Calu3 (cell line): ENCODE results near the gene NCKAP5. TPM values are rescaled to one million over a fixed set of nuclear protein-coding genes. Genes with fewer than 3 reads are reported as not detected.

Experiments used
- BruUV-seq: library from RNA; stranded (reverse); fragments of 400-500 nt; replicated peaks from 2 replicates; lab custom pipeline; 2021; lab: Mats Ljungman, UMichigan
- CTCF ChIA-PET: fragments of 300-600 bp; sonication (Branson Sonifier 250); formaldehyde crosslinking; loops from one replicate; lab custom pipeline; 2022; ENCODE audit warnings: antibody characterized with exemption; lab: Charles Lee
- DNase-seq: peaks from one replicate; pipeline ENCODE4 v3.0.0; 2022
- H3K27ac Mint-ChIP-seq: one replicate; pipeline ENCODE4 v1.8.0; 2022; ENCODE audit warnings: mixed read lengths; ENCODE audit not compliant: unreplicated experiment
- H3K27me3 Mint-ChIP-seq: one replicate; pipeline ENCODE4 v1.8.0; 2022; ENCODE audit warnings: mixed read lengths; ENCODE audit not compliant: unreplicated experiment
- H3K36me3 Mint-ChIP-seq: one replicate; pipeline ENCODE4 v1.8.0; 2022; ENCODE audit warnings: mild to moderate bottlenecking, moderate library complexity, mixed read lengths; ENCODE audit not compliant: insufficient read depth, unreplicated experiment
- H3K4me1 Mint-ChIP-seq: one replicate; pipeline ENCODE4 v1.8.0; 2022; ENCODE audit warnings: mild to moderate bottlenecking, low read depth, mixed read lengths; ENCODE audit not compliant: unreplicated experiment
- H3K4me3 Mint-ChIP-seq: one replicate; pipeline ENCODE4 v1.8.0; 2022; ENCODE audit warnings: mild to moderate bottlenecking, low read depth, moderate library complexity, mixed read lengths; ENCODE audit not compliant: unreplicated experiment
- H3K9me3 Mint-ChIP-seq: one replicate; pipeline ENCODE4 v1.8.0; 2022; ENCODE audit warnings: low read depth, mixed read lengths; ENCODE audit not compliant: unreplicated experiment
- CTCF ChIP-seq: fragments of 200-600 bp; IDR thresholded peaks from one replicate; pipeline ENCODE4 v1.8.0; 2022; ENCODE audit warnings: antibody characterized with exemption; ENCODE audit not compliant: unreplicated experiment
- intact Hi-C: fragments of 100-400 bp; cut with micrococcal nuclease; formaldehyde crosslinking; loops from one replicate; pipeline ENCODE4 v1.10.0; 2022; ENCODE audit not compliant: unreplicated experiment
- total RNA-seq: library from RNA; stranded (reverse); gene quantifications from 2 replicates; pipeline ENCODE4 v1.2.3, GENCODE V29; 2022

NCKAP5 gene
- total RNA-seq, 1 experiment from 2014 or later = 2.2 TPM

- no peak for DNase-seq
- no peak for TF ChIP-seq CTCF
- CTCF ChIA-PET = no interaction called here
- no peaks in the 10 kb centered on the region for H3K27me3 Mint-ChIP-seq
- no TSS peak for BruUV-seq
- no peak overlapping the region for H3K4me3 Mint-ChIP-seq
- no peak overlapping the region for H3K27ac Mint-ChIP-seq
- no peaks in the 10 kb centered on the region for H3K36me3 Mint-ChIP-seq
- intact Hi-C loops = no loop called here
- no peaks in the 10 kb centered on the region for H3K9me3 Mint-ChIP-seq
- no peaks in the 10 kb centered on the region for H3K4me1 Mint-ChIP-seq
These were observed 112.1 kb downstream of the NCKAP5 start for GRCh38 chr2:133456156-133456555.

- TF ChIP-seq CTCF = no peak
- intact Hi-C loops = no loop called here
- no peak overlapping the region for H3K27ac Mint-ChIP-seq
- no peaks in the 10 kb centered on the region for H3K9me3 Mint-ChIP-seq
- no TSS peak for BruUV-seq
- no peak for DNase-seq
- no peaks in the 10 kb centered on the region for H3K36me3 Mint-ChIP-seq
- no peaks in the 10 kb centered on the region for H3K27me3 Mint-ChIP-seq
- H3K4me3 Mint-ChIP-seq = no peak overlapping the region
- CTCF ChIA-PET = no interaction called here
- H3K4me1 Mint-ChIP-seq = no peaks in the 10 kb centered on the region
These were observed 115.2 kb downstream of the NCKAP5 start for GRCh38 chr2:133453032-133453431.

- DNase-seq = no peak
- H3K4me3 Mint-ChIP-seq = no peak overlapping the region
- no peaks in the 10 kb centered on the region for H3K36me3 Mint-ChIP-seq
- no peak for TF ChIP-seq CTCF
- intact Hi-C loops = no loop called here
- BruUV-seq = no TSS peak
- H3K9me3 Mint-ChIP-seq = no peaks in the 10 kb centered on the region
- H3K27me3 Mint-ChIP-seq = no peaks in the 10 kb centered on the region
- no peaks in the 10 kb centered on the region for H3K4me1 Mint-ChIP-seq
- CTCF ChIA-PET = no interaction called here
- H3K27ac Mint-ChIP-seq = no peak overlapping the region
These were observed 115.7 kb downstream of the NCKAP5 start for GRCh38 chr2:133452583-133452982.

- no TSS peak for BruUV-seq
- no peak overlapping the region for H3K4me3 Mint-ChIP-seq
- no peak for DNase-seq
- no peaks in the 10 kb centered on the region for H3K27me3 Mint-ChIP-seq
- no peaks in the 10 kb centered on the region for H3K4me1 Mint-ChIP-seq
- no peak for TF ChIP-seq CTCF
- CTCF ChIA-PET = no interaction called here
- H3K27ac Mint-ChIP-seq = no peak overlapping the region
- H3K9me3 Mint-ChIP-seq = no peaks in the 10 kb centered on the region
- intact Hi-C loops = no loop called here
- no peaks in the 10 kb centered on the region for H3K36me3 Mint-ChIP-seq
These were observed 116.1 kb downstream of the NCKAP5 start for GRCh38 chr2:133452146-133452545.
